MM.1S (cell line): ENCODE measurements around the gene SGMS1.

Experiments
- DNase-seq: peaks from one replicate; pipeline ENCODE4 v3.0.0-alpha.2; 2015
- H2AFZ ChIP-seq: fragments of 300-600 bp; sonication (generic); 2 replicates; pipeline ENCODE4 v1.6.0; 2016; ENCODE audit warnings: antibody characterized with exemption, low read length
- H3F3A ChIP-seq: fragments of 300-600 bp; sonication (generic); 2 replicates; pipeline ENCODE4 v1.6.1; 2016; ENCODE audit warnings: mild to moderate bottlenecking, antibody characterized with exemption, low read length, moderate library complexity, mixed read lengths; ENCODE audit not compliant: insufficient read depth
- H3K27ac ChIP-seq: fragments of 300-600 bp; sonication (generic); 2 replicates; pipeline ENCODE4 v1.5.1; 2016; ENCODE audit warnings: mild to moderate bottlenecking, low read length
- H3K27me3 ChIP-seq: fragments of 300-600 bp; sonication (generic); replicated peaks from 2 replicates; pipeline ENCODE4 v1.6.0; 2016; ENCODE audit warnings: low read length; ENCODE audit not compliant: insufficient read depth
- H3K36me3 ChIP-seq: fragments of 300-600 bp; sonication (generic); replicated peaks from 2 replicates; pipeline ENCODE4 v1.6.1; 2016; ENCODE audit warnings: mild to moderate bottlenecking, low read length, mixed read lengths; ENCODE audit not compliant: insufficient read depth
- H3K4me1 ChIP-seq: fragments of 300-600 bp; sonication (generic); 2 replicates; pipeline ENCODE4 v1.6.1; 2016; ENCODE audit warnings: low read length, mixed read lengths
- H3K4me2 ChIP-seq: fragments of 300-600 bp; sonication (generic); 2 replicates; pipeline ENCODE4 v1.6.0; 2016; ENCODE audit warnings: low read depth, low read length
- H3K4me3 ChIP-seq: fragments of 300-600 bp; sonication (generic); 2 replicates; pipeline ENCODE4 v1.5.1; 2016; ENCODE audit warnings: low read length, mixed read lengths
- H3K79me2 ChIP-seq: fragments of 300-600 bp; sonication (generic); 2 replicates; pipeline ENCODE4 v1.6.1; 2016; ENCODE audit warnings: mixed run types, low read length, mixed read lengths
- H3K9ac ChIP-seq: fragments of 300-600 bp; sonication (generic); 2 replicates; pipeline ENCODE4 v1.6.1; 2016; ENCODE audit warnings: low read length, mixed read lengths
- H3K9me2 ChIP-seq: fragments of 300-600 bp; sonication (generic); replicated peaks from 2 replicates; pipeline ENCODE4 v1.6.1; 2016; ENCODE audit warnings: mild to moderate bottlenecking, low read length, mixed read lengths; ENCODE audit not compliant: insufficient read depth
- H3K9me3 ChIP-seq: fragments of 300-600 bp; sonication (generic); replicated peaks from 2 replicates; pipeline ENCODE4 v1.6.1; 2016; ENCODE audit warnings: mild to moderate bottlenecking, low read length, mixed read lengths; ENCODE audit not compliant: insufficient read depth
- H4K20me1 ChIP-seq: fragments of 300-600 bp; sonication (generic); 2 replicates; pipeline ENCODE4 v1.6.1; 2016; ENCODE audit warnings: mild to moderate bottlenecking, low read length, moderate library complexity, mixed read lengths; ENCODE audit not compliant: insufficient read depth
- EZH2 ChIP-seq: fragments of 300-600 bp; sonication (generic); optimal IDR thresholded peaks from 2 replicates; pipeline ENCODE3; 2017; ENCODE audit warnings: low read depth, mild to moderate bottlenecking, antibody characterized with exemption, low read length, mixed read lengths
- EZH2phosphoT487 ChIP-seq: fragments of 300-600 bp; sonication (generic); IDR thresholded peaks from 2 replicates; pipeline ENCODE4 v1.6.1; 2018; ENCODE audit warnings: antibody characterized with exemption, low read length
- TF ChIP-seq, protein P1 (sequence below): fragments of 300-600 bp; sonication (generic); IDR thresholded peaks from 2 replicates; pipeline ENCODE4 v1.5.1; 2016; ENCODE audit warnings: antibody characterized with exemption, low read length, mixed read lengths

SGMS1 gene

DNA sequence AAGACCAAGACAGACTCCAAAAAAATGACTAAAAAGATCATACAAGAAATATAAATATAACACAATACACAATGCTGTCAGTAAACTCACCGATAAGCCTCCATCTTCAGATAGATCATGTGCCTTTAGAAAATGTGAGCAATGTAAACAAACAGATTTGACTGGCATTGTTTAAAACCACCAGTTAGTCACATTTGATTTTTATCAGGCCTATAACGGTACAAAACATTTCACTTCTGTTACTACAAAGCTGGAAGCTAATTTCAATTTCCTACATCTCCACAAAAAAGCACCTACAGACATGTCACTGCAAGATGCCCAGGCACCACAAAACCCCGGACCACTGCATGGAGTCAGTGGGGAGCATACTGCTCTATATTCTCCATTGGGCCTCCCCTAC, 18.9 kb downstream of the SGMS1 start:
- Histone ChIP-seq H3K9me3 (no peaks in the 10 kb centered on the region), H3K9me2 (no peaks in the 10 kb centered on the region), H3K79me2 (peaks cover 88% of the 10 kb centered on the region), H3K4me2 (peak overlapping the region; percentile 90), H4K20me1 (no peaks in the 10 kb centered on the region), H3K9ac (peak overlapping the region; percentile 14; the same call in 1 of the 2 replicates), H3K4me1 (peaks cover 28% of the 10 kb centered on the region), H3K27ac (peak overlapping the region; percentile 62; the same call in 1 of the 2 replicates), H2AFZ (no peak overlapping the region), H3K27me3 (no peaks in the 10 kb centered on the region), H3F3A (peaks cover 31% of the 10 kb centered on the region), H3K36me3 (no peaks in the 10 kb centered on the region), H3K4me3 (peak overlapping the region; percentile 22; the same call in 1 of the 2 replicates)
- DNase-seq, result no peak
- TF ChIP-seq EZH2, result no peak
- TF ChIP-seq, protein P1, sequence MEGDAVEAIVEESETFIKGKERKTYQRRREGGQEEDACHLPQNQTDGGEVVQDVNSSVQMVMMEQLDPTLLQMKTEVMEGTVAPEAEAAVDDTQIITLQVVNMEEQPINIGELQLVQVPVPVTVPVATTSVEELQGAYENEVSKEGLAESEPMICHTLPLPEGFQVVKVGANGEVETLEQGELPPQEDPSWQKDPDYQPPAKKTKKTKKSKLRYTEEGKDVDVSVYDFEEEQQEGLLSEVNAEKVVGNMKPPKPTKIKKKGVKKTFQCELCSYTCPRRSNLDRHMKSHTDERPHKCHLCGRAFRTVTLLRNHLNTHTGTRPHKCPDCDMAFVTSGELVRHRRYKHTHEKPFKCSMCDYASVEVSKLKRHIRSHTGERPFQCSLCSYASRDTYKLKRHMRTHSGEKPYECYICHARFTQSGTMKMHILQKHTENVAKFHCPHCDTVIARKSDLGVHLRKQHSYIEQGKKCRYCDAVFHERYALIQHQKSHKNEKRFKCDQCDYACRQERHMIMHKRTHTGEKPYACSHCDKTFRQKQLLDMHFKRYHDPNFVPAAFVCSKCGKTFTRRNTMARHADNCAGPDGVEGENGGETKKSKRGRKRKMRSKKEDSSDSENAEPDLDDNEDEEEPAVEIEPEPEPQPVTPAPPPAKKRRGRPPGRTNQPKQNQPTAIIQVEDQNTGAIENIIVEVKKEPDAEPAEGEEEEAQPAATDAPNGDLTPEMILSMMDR, result no peak
- no peak for TF ChIP-seq EZH2phosphoT487

DNA sequence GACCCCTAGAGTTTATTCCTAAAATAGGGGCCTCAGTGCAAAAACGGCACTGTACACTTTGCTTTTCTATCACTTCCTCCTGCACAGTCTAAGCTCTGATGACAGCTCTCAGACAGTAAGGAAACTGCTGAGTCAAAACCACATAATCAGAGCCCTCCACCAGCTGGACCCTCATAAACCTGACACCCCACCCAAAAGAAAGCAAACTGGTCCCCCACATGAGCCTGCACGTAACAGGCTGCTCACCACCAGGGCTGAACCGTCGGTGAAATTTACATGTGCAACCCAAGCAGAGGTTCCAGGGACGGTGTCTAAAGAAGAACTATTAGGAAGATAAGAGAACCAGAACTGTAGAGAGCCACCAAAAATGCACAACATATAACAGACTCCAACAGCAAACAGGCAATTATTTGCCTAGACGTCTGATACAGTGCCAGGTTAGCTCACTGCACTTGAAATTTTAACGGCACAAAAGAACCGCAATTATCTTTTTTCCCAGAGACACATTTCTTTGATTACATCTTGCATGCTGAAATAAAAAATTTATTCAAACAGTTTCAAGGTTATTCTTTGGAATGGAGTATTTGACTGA, 19.6 kb downstream of the SGMS1 start:
- H2AFZ ChIP-seq, result peak overlapping the region; percentile 21; the same call in 1 of the 2 replicates
- peak overlapping the region; percentile 62; the same call in 1 of the 2 replicates for H3K27ac ChIP-seq
- H3F3A ChIP-seq, result peaks cover 31% of the 10 kb centered on the region

DNA sequence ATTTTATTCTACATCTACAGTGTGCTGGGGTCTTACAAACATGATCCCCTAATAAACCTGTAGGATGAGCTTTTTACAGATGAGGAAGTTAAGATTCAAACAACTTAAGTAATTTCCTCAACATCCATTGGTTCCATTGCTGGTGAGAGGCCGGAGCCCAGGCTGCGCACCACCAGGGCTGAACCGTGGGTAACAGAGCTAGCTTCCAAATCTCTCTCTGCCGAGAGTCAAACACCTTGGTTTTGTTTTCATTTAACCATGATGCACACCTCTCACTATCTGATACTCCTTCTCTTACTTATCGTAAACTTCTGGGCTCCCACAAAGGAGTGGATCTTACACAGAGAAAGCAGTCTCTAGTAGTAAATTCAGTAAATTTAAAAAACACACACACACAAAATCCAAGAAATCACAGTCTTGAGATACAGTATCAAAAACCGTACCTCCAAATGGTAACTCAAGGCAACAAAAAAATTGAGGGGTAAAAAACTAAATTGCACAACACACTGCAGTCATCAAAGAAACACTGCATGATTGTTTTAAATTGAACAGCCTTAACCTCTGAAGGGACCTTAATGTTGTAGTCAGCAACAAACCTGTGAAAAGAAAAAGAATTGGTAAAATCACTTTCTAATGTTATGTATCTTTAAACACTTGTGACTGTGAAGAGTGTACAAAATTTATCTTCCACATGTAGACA, 20.5 kb downstream of the SGMS1 start:
- peak overlapping the region; percentile 55; the same call in 1 of the 2 replicates for H3K9ac ChIP-seq
- H4K20me1 ChIP-seq, result no peaks in the 10 kb centered on the region
- H3F3A ChIP-seq, result peaks cover 31% of the 10 kb centered on the region
- H3K27ac ChIP-seq, result peak overlapping the region; percentile 62
- H3K9me2 ChIP-seq, result no peaks in the 10 kb centered on the region
- H3K4me2 ChIP-seq, result peak overlapping the region; percentile 90
- no peaks in the 10 kb centered on the region for H3K27me3 ChIP-seq
- TF ChIP-seq EZH2, result no peak
- no peaks in the 10 kb centered on the region for H3K36me3 ChIP-seq
- DNase-seq, result peak; percentile 55
- peak overlapping the region; percentile 22; the same call in 1 of the 2 replicates for H2AFZ ChIP-seq
- peak overlapping the region; percentile 59 for H3K4me3 ChIP-seq
- H3K79me2 ChIP-seq, result peaks cover 82% of the 10 kb centered on the region
- H3K4me1 ChIP-seq, result peaks cover 28% of the 10 kb centered on the region
- H3K9me3 ChIP-seq, result no peaks in the 10 kb centered on the region

More for the DNA sequence above, 19.6 kb downstream of the SGMS1 start:
- Histone ChIP-seq H3K79me2 (peaks cover 83% of the 10 kb centered on the region), H4K20me1 (no peaks in the 10 kb centered on the region), H3K4me3 (peak overlapping the region; percentile 59), H3K9me2 (no peaks in the 10 kb centered on the region), H3K4me2 (peak overlapping the region; percentile 90), H3K27me3 (no peaks in the 10 kb centered on the region), H3K9me3 (no peaks in the 10 kb centered on the region), H3K9ac (peak overlapping the region; percentile 55; the same call in 1 of the 2 replicates), H3K4me1 (peaks cover 28% of the 10 kb centered on the region), H3K36me3 (no peaks in the 10 kb centered on the region)
- DNase-seq, result peak; percentile 58
- TF ChIP-seq EZH2phosphoT487 (no peak), EZH2 (no peak)
- TF ChIP-seq, protein P1, result no peak

DNA sequence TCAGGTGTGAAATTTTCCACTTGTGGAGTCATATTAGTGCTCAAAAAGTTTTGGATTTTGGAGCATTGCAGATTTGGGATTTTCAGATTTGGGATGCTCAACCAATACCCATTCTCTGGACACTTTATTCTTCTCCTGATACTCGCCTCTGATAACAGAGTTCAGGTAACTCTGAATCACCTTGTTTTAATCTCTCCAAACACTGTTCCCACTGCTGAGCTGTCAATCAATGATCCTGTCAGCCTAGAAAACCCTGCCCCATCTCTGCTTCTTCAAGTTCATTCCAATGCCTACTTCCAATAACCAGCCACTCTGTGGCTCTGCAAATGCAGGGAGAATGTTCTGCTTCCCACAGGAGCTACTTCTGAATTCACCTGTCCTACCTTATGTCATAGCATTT, 21.8 kb downstream of the SGMS1 start:
- DNase-seq, result no peak
- H3K9me2 ChIP-seq, result no peaks in the 10 kb centered on the region
- no peaks in the 10 kb centered on the region for H3K9me3 ChIP-seq
- no peak overlapping the region for H3K4me3 ChIP-seq
- no peak for TF ChIP-seq EZH2phosphoT487
- TF ChIP-seq EZH2, result no peak
- TF ChIP-seq, protein P1, result no peak
- H3K79me2 ChIP-seq, result peaks cover 75% of the 10 kb centered on the region
- H3F3A ChIP-seq, result peaks cover 29% of the 10 kb centered on the region
- no peak overlapping the region for H3K4me2 ChIP-seq
- H3K27ac ChIP-seq, result no peak overlapping the region
- no peak overlapping the region for H2AFZ ChIP-seq
- no peak overlapping the region for H3K9ac ChIP-seq
- no peaks in the 10 kb centered on the region for H3K36me3 ChIP-seq
- H3K27me3 ChIP-seq, result no peaks in the 10 kb centered on the region
- H3K4me1 ChIP-seq, result peaks cover 25% of the 10 kb centered on the region
- no peaks in the 10 kb centered on the region for H4K20me1 ChIP-seq
